ENCODE results near the gene PHKA2. TPM values are rescaled to one million over a fixed set of nuclear protein-coding genes. Genes with fewer than 3 reads are reported as not detected.

Gene PHKA2
- total RNA-seq, 2 experiments from 2014 or later = 17.5 to 26.1 TPM

GRCh38 chrX:18964026-18964425 is 19.9 kb downstream of the PHKA2 start:
- H3K4me3 Mint-ChIP-seq = no peak overlapping the region
- CTCF ChIA-PET = no interaction called here
- no peak for DNase-seq
- no peaks in the 10 kb centered on the region for H3K9me3 Mint-ChIP-seq (ENCODE audit: low read depth)
- no peaks in the 10 kb centered on the region for H3K36me3 Mint-ChIP-seq
- H3K27ac Mint-ChIP-seq = no peak overlapping the region
- H3K4me1 Mint-ChIP-seq = peaks cover 19% of the 10 kb centered on the region
- H3K27me3 Mint-ChIP-seq = no peaks in the 10 kb centered on the region
- no peak for ATAC-seq

GRCh38 chrX:18962329-18962728 is 21.6 kb downstream of the PHKA2 start:
- CTCF ChIA-PET = no interaction called here
- DNase-seq (no peak), ATAC-seq (no peak)
- Mint-ChIP-seq H3K27ac (no peak overlapping the region), H3K4me1 (peaks cover 19% of the 10 kb centered on the region), H3K9me3 (ENCODE audit: low read depth) (no peaks in the 10 kb centered on the region), H3K36me3 (no peaks in the 10 kb centered on the region), H3K4me3 (no peak overlapping the region), H3K27me3 (no peaks in the 10 kb centered on the region)

GRCh38 chrX:18961686-18962085 is 22.2 kb downstream of the PHKA2 start:
- Mint-ChIP-seq H3K9me3 (ENCODE audit: low read depth) (no peaks in the 10 kb centered on the region), H3K4me1 (peaks cover 19% of the 10 kb centered on the region), H3K27ac (no peak overlapping the region), H3K27me3 (no peaks in the 10 kb centered on the region), H3K36me3 (no peaks in the 10 kb centered on the region), H3K4me3 (no peak overlapping the region)
- ATAC-seq (peak; percentile 53), DNase-seq (no peak)
- CTCF ChIA-PET = no interaction called here

- ATAC-seq (no peak), DNase-seq (no peak)
- peaks cover 3% of the 10 kb centered on the region for H3K36me3 Mint-ChIP-seq
- H3K27me3 Mint-ChIP-seq = no peaks in the 10 kb centered on the region
- H3K4me1 Mint-ChIP-seq = peaks cover 15% of the 10 kb centered on the region
- no peak overlapping the region for H3K27ac Mint-ChIP-seq
- H3K4me3 Mint-ChIP-seq = no peak overlapping the region
- CTCF ChIA-PET = no interaction called here
- no peaks in the 10 kb centered on the region for H3K9me3 Mint-ChIP-seq (ENCODE audit: low read depth)
These were observed 27.4 kb downstream of the PHKA2 start for GRCh38 chrX:18956303-18957032.

GRCh38 chrX:18955676-18956075 is 28.2 kb downstream of the PHKA2 start:
- DNase-seq = no peak
- CTCF ChIA-PET = no interaction called here
- ATAC-seq = no peak
- H3K9me3 Mint-ChIP-seq (ENCODE audit: low read depth) = no peaks in the 10 kb centered on the region
- H3K36me3 Mint-ChIP-seq = peaks cover 3% of the 10 kb centered on the region
- H3K27ac Mint-ChIP-seq = no peak overlapping the region
- no peaks in the 10 kb centered on the region for H3K27me3 Mint-ChIP-seq
- H3K4me1 Mint-ChIP-seq = peaks cover 15% of the 10 kb centered on the region
- H3K4me3 Mint-ChIP-seq = no peak overlapping the region

GRCh38 chrX:18951032-18951431 is 32.9 kb downstream of the PHKA2 start:
- ATAC-seq (no peak), DNase-seq (no peak)
- Mint-ChIP-seq H3K9me3 (ENCODE audit: low read depth) (no peaks in the 10 kb centered on the region), H3K36me3 (peaks cover 6% of the 10 kb centered on the region), H3K4me3 (no peak overlapping the region), H3K4me1 (peaks cover 10% of the 10 kb centered on the region), H3K27me3 (no peaks in the 10 kb centered on the region), H3K27ac (no peak overlapping the region)
- CTCF ChIA-PET = no interaction called here

GRCh38 chrX:18949944-18950301 is 34.0 kb downstream of the PHKA2 start:
- Mint-ChIP-seq H3K36me3 (peaks cover 6% of the 10 kb centered on the region), H3K4me3 (no peak overlapping the region), H3K9me3 (ENCODE audit: low read depth) (no peaks in the 10 kb centered on the region), H3K27ac (no peak overlapping the region), H3K4me1 (peaks cover 9% of the 10 kb centered on the region), H3K27me3 (no peaks in the 10 kb centered on the region)
- no peak for DNase-seq
- CTCF ChIA-PET = no interaction called here
- no peak for ATAC-seq

GRCh38 chrX:18949291-18949943 is 34.5 kb downstream of the PHKA2 start:
- no peak for ATAC-seq

GRCh38 chrX:18946611-18947010 is 37.3 kb downstream of the PHKA2 start:
- Mint-ChIP-seq H3K27me3 (no peaks in the 10 kb centered on the region), H3K36me3 (peaks cover 3% of the 10 kb centered on the region), H3K4me1 (no peaks in the 10 kb centered on the region), H3K9me3 (ENCODE audit: low read depth) (no peaks in the 10 kb centered on the region), H3K4me3 (no peak overlapping the region), H3K27ac (no peak overlapping the region)
- CTCF ChIA-PET = no interaction called here
- DNase-seq = no peak
- no peak for ATAC-seq

More at GRCh38 chrX:18949291-18949943, 34.5 kb downstream of the PHKA2 start:
- H3K9me3 Mint-ChIP-seq (ENCODE audit: low read depth) = no peaks in the 10 kb centered on the region
- DNase-seq = no peak
- no peaks in the 10 kb centered on the region for H3K27me3 Mint-ChIP-seq
- H3K27ac Mint-ChIP-seq = no peak overlapping the region
- H3K4me3 Mint-ChIP-seq = no peak overlapping the region
- peaks cover 6% of the 10 kb centered on the region for H3K36me3 Mint-ChIP-seq
- peaks cover 8% of the 10 kb centered on the region for H3K4me1 Mint-ChIP-seq
- CTCF ChIA-PET = no interaction called here

GRCh38 chrX:18946157-18946556 is 37.8 kb downstream of the PHKA2 start:
- Mint-ChIP-seq H3K9me3 (ENCODE audit: low read depth) (no peaks in the 10 kb centered on the region), H3K27me3 (no peaks in the 10 kb centered on the region), H3K4me1 (no peaks in the 10 kb centered on the region), H3K27ac (no peak overlapping the region), H3K4me3 (no peak overlapping the region), H3K36me3 (peaks cover 3% of the 10 kb centered on the region)
- CTCF ChIA-PET = no interaction called here
- ATAC-seq (no peak), DNase-seq (no peak)

- Mint-ChIP-seq H3K27ac (no peak overlapping the region), H3K9me3 (ENCODE audit: low read depth) (no peaks in the 10 kb centered on the region), H3K27me3 (no peaks in the 10 kb centered on the region), H3K4me1 (no peaks in the 10 kb centered on the region), H3K36me3 (peaks cover 3% of the 10 kb centered on the region), H3K4me3 (no peak overlapping the region)
- ATAC-seq (no peak), DNase-seq (no peak)
- CTCF ChIA-PET = no interaction called here
These were observed 38.4 kb downstream of the PHKA2 start for GRCh38 chrX:18945483-18945882.

- no peaks in the 10 kb centered on the region for H3K4me1 Mint-ChIP-seq
- H3K4me3 Mint-ChIP-seq = no peak overlapping the region
- ATAC-seq (no peak), DNase-seq (no peak)
- no peaks in the 10 kb centered on the region for H3K27me3 Mint-ChIP-seq
- CTCF ChIA-PET = no interaction called here
- H3K27ac Mint-ChIP-seq = no peak overlapping the region
- H3K9me3 Mint-ChIP-seq (ENCODE audit: low read depth) = no peaks in the 10 kb centered on the region
- peaks cover 3% of the 10 kb centered on the region for H3K36me3 Mint-ChIP-seq
These were observed 39.4 kb downstream of the PHKA2 start for GRCh38 chrX:18944482-18944881.

GRCh38 chrX:18941896-18942295 is 42.0 kb downstream of the PHKA2 start:
- no peak for ATAC-seq

GRCh38 chrX:18938710-18939109 is 45.2 kb downstream of the PHKA2 start:
- Mint-ChIP-seq H3K27ac (no peak overlapping the region), H3K9me3 (ENCODE audit: low read depth) (no peaks in the 10 kb centered on the region), H3K27me3 (no peaks in the 10 kb centered on the region), H3K36me3 (no peaks in the 10 kb centered on the region), H3K4me3 (no peak overlapping the region), H3K4me1 (no peaks in the 10 kb centered on the region)
- no peak for ATAC-seq
- CTCF ChIA-PET = interaction anchor here (0.6 kb wide), 1 partner anchor 68 kb away, joined by 3 read pairs; no protein-coding TSS in a partner anchor
- DNase-seq = no peak

More at GRCh38 chrX:18941896-18942295, 42.0 kb downstream of the PHKA2 start:
- CTCF ChIA-PET = no interaction called here
- no peaks in the 10 kb centered on the region for H3K4me1 Mint-ChIP-seq
- H3K27ac Mint-ChIP-seq = no peak overlapping the region
- H3K9me3 Mint-ChIP-seq (ENCODE audit: low read depth) = no peaks in the 10 kb centered on the region
- H3K4me3 Mint-ChIP-seq = no peak overlapping the region
- no peaks in the 10 kb centered on the region for H3K36me3 Mint-ChIP-seq
- DNase-seq = no peak
- H3K27me3 Mint-ChIP-seq = no peaks in the 10 kb centered on the region

All from activated CD8-positive, alpha-beta memory T cell treated with anti-CD3 and anti-CD28 coated beads, Interleukin-2, amount 10 ng/mL, durations not matched to agents 7 days and 5 days (primary cell).